CD4-positive, alpha-beta T cell (primary cell): ENCODE results near the gene RAPSN. TPM values are rescaled to one million over a fixed set of nuclear protein-coding genes. Genes with fewer than 3 reads are reported as not detected.

Experiments
- ATAC-seq: fragments of 200-7000 bp; cut with Tn5 transposase; one replicate; pipeline ENCODE4 v1.10.0; 2022; ENCODE audit warnings: mild to moderate bottlenecking; ENCODE audit not compliant: poor library complexity
- CTCF ChIA-PET: fragments of 350-600 bp; sonication (Branson Sonifier 250); formaldehyde crosslinking; loops from one replicate; lab custom pipeline; 2021; ENCODE audit warnings: antibody characterized with exemption, inconsistent platforms; lab: Charles Lee
- POLR2A ChIA-PET: fragments of 350-600 bp; sonication (Branson Sonifier 250); formaldehyde crosslinking; loops from one replicate; lab custom pipeline; 2021; ENCODE audit warnings: antibody characterized with exemption, inconsistent platforms; lab: Charles Lee
- DNase-seq, 14 experiments: peaks; one replicate each; pipeline ENCODE4 v3.0.0-alpha.2; 2013 to 2020; ENCODE audit warnings: mixed read lengths in 2 of 14
- H3K27ac ChIP-seq, 2 donors: one replicate each; pipeline versions ENCODE4 v1.5.1 to v1.7.0; 2013; ENCODE audit warnings: low read length in 2 of 2, low read depth in 1 of 2, mild to moderate bottlenecking in 1 of 2
- H3K27me3 ChIP-seq, 2 experiments: 1 replicate in 1 of 2; 2 replicates in 1 of 2; pipeline versions ENCODE4 v1.6.1 to v1.7.0; 2013; ENCODE audit warnings: low read length in 2 of 2, control low read depth in 1 of 2, mild to moderate bottlenecking in 1 of 2, moderate library complexity in 1 of 2; ENCODE audit not compliant: insufficient read depth in 2 of 2, control insufficient read depth in 1 of 2
- H3K36me3 ChIP-seq: one replicate; pipeline ENCODE4 v1.6.1; 2013; ENCODE audit warnings: low read length, control low read depth; ENCODE audit not compliant: insufficient read depth
- H3K4me1 ChIP-seq: one replicate; pipeline ENCODE4 v1.6.1; 2013; ENCODE audit warnings: low read length, control low read depth; ENCODE audit not compliant: insufficient read depth
- H3K4me3 ChIP-seq: one replicate; pipeline ENCODE4 v1.5.1; 2013; ENCODE audit warnings: mild to moderate bottlenecking, low read length, moderate library complexity
- H3K9me3 ChIP-seq, 2 experiments: 1 replicate in 1 of 2; 2 replicates in 1 of 2; pipeline versions ENCODE4 v1.6.1 to v1.7.0; 2013; ENCODE audit warnings: low read length in 2 of 2, mild to moderate bottlenecking in 2 of 2, control low read depth in 1 of 2, moderate library complexity in 1 of 2; ENCODE audit not compliant: control insufficient read depth in 1 of 2, insufficient read depth in 1 of 2
- H3K27ac Mint-ChIP-seq: one replicate; pipeline ENCODE4 v1.8.0; 2020; ENCODE audit warnings: mixed read lengths
- H3K27me3 Mint-ChIP-seq: one replicate; pipeline ENCODE4 v1.8.0; 2021; ENCODE audit warnings: mixed read lengths
- H3K36me3 Mint-ChIP-seq: one replicate; pipeline ENCODE4 v1.8.0; 2021; ENCODE audit warnings: low read depth, mixed read lengths
- H3K4me1 Mint-ChIP-seq: one replicate; pipeline ENCODE4 v1.8.0; 2021; ENCODE audit warnings: low read depth, mixed read lengths
- H3K4me3 Mint-ChIP-seq: one replicate; pipeline ENCODE4 v1.8.0; 2020; ENCODE audit warnings: mild to moderate bottlenecking, mixed read lengths
- H3K9me3 Mint-ChIP-seq: one replicate; pipeline ENCODE4 v1.8.0; 2020; ENCODE audit warnings: mixed read lengths
- CTCF ChIP-seq: fragments of 200-600 bp; IDR thresholded peaks from one replicate; pipeline ENCODE4 v1.8.0; 2022; ENCODE audit warnings: antibody characterized with exemption, mild to moderate bottlenecking
- intact Hi-C, 2 experiments: fragments of 100-400 bp; cut with DNase I in 1 of 2; cut with micrococcal nuclease in 1 of 2; formaldehyde crosslinking; loops; one replicate each; pipeline versions ENCODE4 v1.15.1 to v1.9.0; 2023 to 2025; cut with DNase I, micrococcal nuclease
- total RNA-seq, 174 experiments: library from RNA in 2 of 174; stranded (reverse) in 2 of 174; gene quantifications; one replicate each; pipeline ENCODE4 v1.2.3 and lab custom pipeline; 2021 to 2026

The RAPSN gene
- total RNA-seq, 2 experiments from 2014 or later: 0.56 to 0.85 TPM

DNA sequence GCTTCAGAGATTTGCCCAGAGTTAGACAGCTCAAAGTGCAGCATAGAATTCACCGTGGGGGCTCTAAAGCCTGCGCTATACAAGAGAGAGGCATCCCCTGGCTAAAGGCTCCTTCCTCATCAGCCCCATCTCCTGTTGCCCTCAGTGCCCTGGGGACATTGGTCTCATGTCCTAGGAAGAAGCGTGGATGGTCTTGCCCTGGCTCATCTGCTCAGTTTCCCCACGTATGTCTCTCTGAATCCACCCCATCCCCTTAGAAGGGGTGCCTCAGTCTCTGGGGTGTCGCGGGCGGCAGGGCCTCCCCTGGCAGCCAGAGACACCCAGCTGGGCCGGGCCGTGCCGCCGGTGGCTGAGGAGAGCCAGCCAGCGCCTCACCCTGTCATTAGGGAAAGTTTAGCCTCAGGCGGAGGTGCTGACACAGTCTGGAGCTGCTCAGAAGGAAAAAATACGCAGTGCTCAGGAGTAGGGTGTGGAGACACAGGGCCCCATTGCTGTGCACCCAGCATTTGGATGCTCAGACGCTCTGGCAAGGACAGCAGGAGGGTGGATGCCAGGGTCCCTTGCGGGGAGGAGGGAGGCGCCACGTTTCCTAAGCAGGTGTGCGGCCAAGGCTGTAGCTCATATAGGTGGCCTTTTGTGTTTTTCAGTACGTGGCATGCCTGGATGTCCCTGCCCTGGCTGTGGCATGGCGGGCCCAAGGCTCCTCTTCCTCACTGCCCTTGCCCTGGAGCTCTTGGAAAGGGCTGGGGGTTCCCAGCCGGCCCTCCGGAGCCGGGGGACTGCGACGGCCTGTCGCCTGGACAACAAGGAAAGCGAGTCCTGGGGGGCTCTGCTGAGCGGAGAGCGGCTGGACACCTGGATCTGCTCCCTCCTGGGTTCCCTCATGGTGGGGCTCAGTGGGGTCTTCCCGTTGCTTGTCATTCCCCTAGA, 39.2 kb downstream of the RAPSN start:
- no peaks in the 10 kb centered on the region for H3K9me3 Mint-ChIP-seq

GRCh38 chr11:47408598-47409439, 40.1 kb downstream of the RAPSN start:
- CTCF ChIA-PET: interaction anchor here (0.6 to 0.9 kb wide), 3 partner anchors 8 to 150 kb away, joined by 3 read pairs; no protein-coding TSS in a partner anchor
- Histone ChIP-seq H3K36me3 (peaks cover 5% of the 10 kb centered on the region), H3K9me3 (no peaks in the 10 kb centered on the region), H3K27ac (peak overlapping the region; percentile 71 to 84), H3K4me3 (peak overlapping the region; percentile 74), H3K27me3 (no peaks in the 10 kb centered on the region), H3K4me1 (peaks cover 40% of the 10 kb centered on the region)
- POLR2A ChIA-PET: interaction anchor here (0.7 to 2.6 kb wide), 7 partner anchors 8 to 194 kb away, joined by 3 to 14 read pairs (median 4); partner anchors contain the start of genes DDB2 and PSMC3
- DNase-seq (peak in 2 of 14 experiments; percentile 10 to 49), ATAC-seq (peak; percentile 7)
- Mint-ChIP-seq H3K36me3 (peaks cover 22% of the 10 kb centered on the region), H3K27ac (peak overlapping the region; percentile 95), H3K4me1 (peaks cover 17% of the 10 kb centered on the region), H3K27me3 (no peaks in the 10 kb centered on the region), H3K4me3 (peak overlapping the region; percentile 99), H3K9me3 (no peaks in the 10 kb centered on the region)
- intact Hi-C loops: loop anchor here (1.0 to 10.0 kb wide), 6 partner anchors 16 to 474 kb away; partner anchors contain the start of genes ARFGAP2 (in 1 of the 2), CSTPP1 (in 1 of the 2), FNBP4 (in 1 of the 2) and MADD (in 1 of the 2)
- TF ChIP-seq CTCF: no peak

More for the DNA sequence above, 39.2 kb downstream of the RAPSN start:
- ChIA-PET POLR2A (interaction anchor here (0.9 to 2.6 kb wide), 6 partner anchors 10 to 195 kb away, joined by 3 to 14 read pairs (median 8); partner anchors contain the start of genes DDB2 and PSMC3), CTCF (interaction anchor here (0.9 to 3.4 kb wide), 2 partner anchors 38 to 151 kb away, joined by 3 to 43 read pairs; no protein-coding TSS in a partner anchor)
- Mint-ChIP-seq H3K4me1 (peaks cover 17% of the 10 kb centered on the region), H3K27ac (peak overlapping the region; percentile 95), H3K27me3 (no peaks in the 10 kb centered on the region), H3K36me3 (peaks cover 27% of the 10 kb centered on the region), H3K4me3 (peak overlapping the region; percentile 99)
- DNase-seq (peak in 1 of 14 experiments; percentile 44), ATAC-seq (no peak)
- Histone ChIP-seq H3K27me3 (no peaks in the 10 kb centered on the region), H3K9me3 (no peaks in the 10 kb centered on the region), H3K36me3 (peaks cover 13% of the 10 kb centered on the region), H3K4me3 (peak overlapping the region; percentile 74), H3K27ac (peak overlapping the region; percentile 71 to 84), H3K4me1 (peaks cover 40% of the 10 kb centered on the region)
- no peak for TF ChIP-seq CTCF
- intact Hi-C loops: loop anchor here in 1 of 2 experiments (1.0 to 10.0 kb wide), 5 partner anchors 16 to 475 kb away; partner anchors contain the start of genes ARFGAP2, CSTPP1, FNBP4 and MADD
